SH-SY5Y (cell line): Measurements from ENCODE around the gene IRGC.

ENCODE experiments used
- GATA2 ChIP-seq: IDR thresholded peaks from 2 replicates; pipeline ENCODE4 v1.6.1; 2011; ENCODE audit warnings: mild to moderate bottlenecking, low read depth, low read length
- GATA3 ChIP-seq: IDR thresholded peaks from 2 replicates; pipeline ENCODE4 v1.6.1; 2011; ENCODE audit warnings: low read depth, mild to moderate bottlenecking, low read length, moderate library complexity

- no peak for TF ChIP-seq GATA2
- TF ChIP-seq GATA3, result no peak
Observed at GRCh38 chr19:43690890-43691289, 25.0 kb upstream of the IRGC start.
